Heart right ventricle (tissue), 16 donors: Measurements from ENCODE around the gene FAM200C. TPM values are rescaled to one million over a fixed set of nuclear protein-coding genes. Genes with fewer than 3 reads are reported as not detected.

Source experiments
- ATAC-seq, 8 donors: fragments of 200-7000 bp; cut with Tn5 transposase; one replicate each; pipeline ENCODE4 v1.9.1; 2020; ENCODE audit warnings: mild to moderate bottlenecking in 8 of 8, moderate library complexity in 8 of 8, moderate number of reproducible peaks in 1 of 8
- DNase-seq, 2 donors: peaks; one replicate each; pipeline ENCODE4 v3.0.0-alpha.2; 2020
- H3K27ac ChIP-seq, 10 donors: fragments of 200-600 bp; sonication (generic) in 2 of 10; one replicate each; pipeline versions ENCODE4 v1.5.0 to v1.8.0; 2020 to 2022; ENCODE audit warnings: mild to moderate bottlenecking in 3 of 10
- H3K27me3 ChIP-seq, 7 donors: fragments of 200-600 bp; one replicate each; pipeline ENCODE4 v1.8.0; 2021 to 2022; ENCODE audit warnings: mild to moderate bottlenecking in 2 of 7
- H3K36me3 ChIP-seq, 9 donors: fragments of 200-600 bp; sonication (generic) in 1 of 9; one replicate each; pipeline versions ENCODE4 v1.5.0 to v1.8.0; 2020 to 2022; ENCODE audit warnings: mild to moderate bottlenecking in 2 of 9
- H3K4me1 ChIP-seq, 9 donors: fragments of 200-600 bp; sonication (generic) in 1 of 9; one replicate each; pipeline versions ENCODE4 v1.5.0 to v1.8.0; 2020 to 2022; ENCODE audit warnings: mild to moderate bottlenecking in 4 of 9
- H3K4me3 ChIP-seq, 10 donors: fragments of 200-600 bp; sonication (generic) in 2 of 10; one replicate each; pipeline versions ENCODE4 v1.5.0 to v1.8.0; 2020 to 2022; ENCODE audit warnings: mild to moderate bottlenecking in 7 of 10, moderate library complexity in 2 of 10
- H3K9me3 ChIP-seq, 11 donors: fragments of 200-600 bp in 10 of 11; sonication (generic) in 2 of 11; one replicate each; pipeline versions ENCODE4 v1.5.0 to v1.8.0; 2013 to 2022; ENCODE audit warnings: mild to moderate bottlenecking in 2 of 11, control low read depth in 1 of 11, moderate library complexity in 1 of 11
- WGBS, 2 donors: extraction: QIAGEN DNeasy Blood & Tissue Kit; methylation state at CpG; one replicate each; pipeline ENCODE4 v1.1.7; 2013; ENCODE audit warnings: inconsistent platforms in 1 of 2; 5-methylcytosine and 5-hydroxymethylcytosine counted together
- intact Hi-C, 10 donors: fragments of 100-400 bp; cut with DNase I; formaldehyde crosslinking; loops; one replicate each; pipeline versions ENCODE4 v1.11.1 to v1.14.2; 2022
- polyA plus RNA-seq, 2 donors: library from polyadenylated mRNA; stranded (reverse); fragments of 200-250 nt; gene quantifications; one replicate each; pipeline ENCODE4 v1.2.3, GENCODE V29; 2013
- total RNA-seq, 10 donors: library from RNA; stranded (reverse); fragmentation: NEBNext Ultra II Directional in 3 of 10; extraction: Animal tissue kit (Norgen Biotek cat#: 25700) in 3 of 10; gene quantifications; one replicate each; pipeline versions ENCODE4 v1.2.1 to v1.2.4, GENCODE V29; 2021 to 2023
- TF ChIP-seq, protein P1 (sequence below), 9 donors: fragments of 200-600 bp; sonication (generic) in 2 of 9; IDR thresholded peaks; one replicate each; pipeline versions ENCODE4 v1.5.0 to v1.8.0; 2021 to 2022; ENCODE audit warnings: antibody characterized with exemption in 9 of 9, mild to moderate bottlenecking in 5 of 9, moderate library complexity in 1 of 9
- donor health status: Arrhythmogenic right ventricular cardiomyopathy.
- donor health status: ischemic (EF 13 %, LVEDD 7.1; RV severe dilation, severe dysfunction).
- donor health status: healthy with polysubstance abuse.
- donor health status: DM: no; HTN: yes; CAD: no.
- donor health status: DM: no; HTN: no; CAD: no.
- donor health status: ischemic (EF 25% LVEDD 6.9; RV normal size, moderate dysfunction).
- donor health status: ischemic (EF 25% LVEDD 5.7; RV mildly dilated, moderate dysfunction).
- donor health status: healthy.
- donor health status: DM: yes; HTN: yes; CAD: no.
- donor health status: Ischemic cardiomyopathy.
- donor health status: ischemic (EF 35%, LVEDD 5.7; RV mildly dilated, moderate dysfunction).
- donor health status: nonischemic (EF 11% LVEDD 7.7; RV severe dilation, severe dysfunction).
- donor health status: DM: yes; HTN: yes; CAD: no.
- donor health status: PGD.
- donor health status: ischemic (EF 29% LVEDD 5.4; RV normal size, mild dysfunction).
- donor health status: nonischemic (EF 23%, LVEDD 6.1; RV moderate dilation, normal function).

The FAM200C gene
- total and polyA plus RNA-seq, 12 donors, result 1.7 to 8.6 (median 3.6) TPM

DNA sequence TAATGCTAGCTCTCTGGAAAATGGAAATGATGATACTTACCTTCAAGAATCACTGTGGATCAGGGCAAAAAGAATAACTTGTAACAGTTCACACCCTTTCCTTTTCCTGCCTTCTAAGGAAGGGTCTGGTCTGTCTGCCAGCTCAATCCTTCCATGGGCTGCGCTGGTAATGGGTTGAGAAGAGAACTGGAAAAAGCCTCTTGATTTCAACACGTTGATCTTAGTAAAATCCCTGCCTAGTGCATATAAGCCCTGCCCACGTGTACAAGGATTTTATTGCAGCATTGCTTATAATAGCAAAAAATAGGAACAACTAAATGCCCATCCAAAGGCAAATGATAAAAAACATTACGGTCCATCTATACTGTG lies 49.9 kb downstream of the FAM200C start:
- H3K27ac ChIP-seq, result no peak overlapping the region
- WGBS, 2 donors, result 71 to 80% methylated on average over 4 of the region's 4 CpGs
- intact Hi-C loops, result loop anchor here in 4 of 10 donors (5.0 to 10.0 kb wide), 4 partner anchors 85 to 328 kb away; no protein-coding TSS in a partner anchor

DNA sequence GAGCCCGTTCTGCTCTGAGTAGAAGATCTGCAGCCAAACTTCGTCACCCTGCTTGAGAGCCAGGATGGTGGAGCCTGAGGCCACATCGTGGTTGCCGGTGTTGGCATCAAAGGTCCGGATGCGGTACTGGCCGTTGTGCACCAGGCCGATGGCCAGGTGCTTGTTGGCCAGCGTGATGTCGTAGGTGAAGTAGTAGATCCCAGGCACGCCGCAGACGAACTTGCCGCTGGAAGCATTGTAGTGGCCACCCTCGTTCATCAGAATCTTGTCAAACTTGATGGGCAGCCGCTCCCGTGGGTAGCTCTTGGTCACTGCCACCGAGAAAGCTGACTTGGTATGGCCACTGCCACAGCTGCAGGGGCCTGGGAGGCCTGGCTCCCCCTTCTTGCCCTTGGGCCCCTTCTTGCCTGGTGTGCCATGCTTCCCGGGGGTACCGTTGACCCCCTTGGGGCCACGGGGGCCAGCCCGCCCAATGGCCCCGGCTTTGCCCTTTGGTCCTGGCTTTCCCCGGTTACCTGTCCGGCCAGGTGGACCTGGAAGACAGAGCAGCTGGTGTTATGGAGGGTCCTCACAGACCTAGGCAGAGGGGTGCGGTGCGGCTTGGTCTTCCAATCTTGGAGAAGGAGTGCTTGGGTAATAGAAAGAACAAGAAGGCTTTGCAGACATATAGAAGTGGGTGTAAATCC lies 50.5 kb downstream of the FAM200C start:
- Histone ChIP-seq H3K27me3 (no peaks in the 10 kb centered on the region), H3K27ac (no peak overlapping the region), H3K9me3 (no peaks in the 10 kb centered on the region), H3K4me1 (peaks cover 0 to 19% (median 0%) of the 10 kb centered on the region in 9 donors), H3K4me3 (no peak overlapping the region), H3K36me3 (peaks cover 0 to 9% (median 0%) of the 10 kb centered on the region in 9 donors)
- TF ChIP-seq, protein P1, sequence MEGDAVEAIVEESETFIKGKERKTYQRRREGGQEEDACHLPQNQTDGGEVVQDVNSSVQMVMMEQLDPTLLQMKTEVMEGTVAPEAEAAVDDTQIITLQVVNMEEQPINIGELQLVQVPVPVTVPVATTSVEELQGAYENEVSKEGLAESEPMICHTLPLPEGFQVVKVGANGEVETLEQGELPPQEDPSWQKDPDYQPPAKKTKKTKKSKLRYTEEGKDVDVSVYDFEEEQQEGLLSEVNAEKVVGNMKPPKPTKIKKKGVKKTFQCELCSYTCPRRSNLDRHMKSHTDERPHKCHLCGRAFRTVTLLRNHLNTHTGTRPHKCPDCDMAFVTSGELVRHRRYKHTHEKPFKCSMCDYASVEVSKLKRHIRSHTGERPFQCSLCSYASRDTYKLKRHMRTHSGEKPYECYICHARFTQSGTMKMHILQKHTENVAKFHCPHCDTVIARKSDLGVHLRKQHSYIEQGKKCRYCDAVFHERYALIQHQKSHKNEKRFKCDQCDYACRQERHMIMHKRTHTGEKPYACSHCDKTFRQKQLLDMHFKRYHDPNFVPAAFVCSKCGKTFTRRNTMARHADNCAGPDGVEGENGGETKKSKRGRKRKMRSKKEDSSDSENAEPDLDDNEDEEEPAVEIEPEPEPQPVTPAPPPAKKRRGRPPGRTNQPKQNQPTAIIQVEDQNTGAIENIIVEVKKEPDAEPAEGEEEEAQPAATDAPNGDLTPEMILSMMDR (IDR thresholded peaks at IDR 0.05), result no peak
- WGBS, 2 donors, result 96 to 98% methylated on average over 27 of the region's 27 CpGs
- no peak for DNase-seq
- no peak for ATAC-seq
- intact Hi-C loops, result loop anchor here in 4 of 10 donors (5.0 to 10.0 kb wide), 4 partner anchors 85 to 327 kb away; no protein-coding TSS in a partner anchor

More for the DNA sequence above, 49.9 kb downstream of the FAM200C start:
- Histone ChIP-seq H3K27me3 (no peaks in the 10 kb centered on the region), H3K9me3 (no peaks in the 10 kb centered on the region), H3K4me3 (no peak overlapping the region), H3K4me1 (peaks cover 0 to 18% (median 0%) of the 10 kb centered on the region in 9 donors), H3K36me3 (peaks cover 0 to 9% (median 0%) of the 10 kb centered on the region in 9 donors)
- TF ChIP-seq, protein P1 (IDR thresholded peaks at IDR 0.05), result no peak
- DNase-seq, result no peak
- ATAC-seq, result no peak

DNA sequence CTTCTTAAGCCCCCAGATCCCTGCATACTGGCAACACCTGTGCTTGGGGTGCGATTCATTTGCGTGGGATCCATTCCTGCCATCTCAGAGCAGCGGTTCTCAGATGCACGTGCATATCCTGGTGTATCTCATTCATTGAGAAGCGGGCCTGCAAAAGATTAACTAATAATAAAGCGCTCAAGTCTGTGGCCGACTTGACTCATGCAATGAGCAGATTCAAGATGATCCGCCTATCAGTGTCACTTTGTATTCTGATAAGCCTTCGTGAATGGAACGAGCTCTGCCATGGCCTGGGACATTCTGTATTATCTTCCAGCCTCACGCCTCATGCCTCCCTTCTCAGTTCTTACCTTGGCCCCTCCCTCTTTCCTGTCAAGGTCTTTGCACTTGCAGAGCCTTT lies 51.8 kb downstream of the FAM200C start:
- no peak overlapping the region for H3K27ac ChIP-seq
- H3K27me3 ChIP-seq, result no peaks in the 10 kb centered on the region
- TF ChIP-seq, protein P1 (IDR thresholded peaks at IDR 0.05), result no peak
- peaks cover 0 to 9% (median 0%) of the 10 kb centered on the region in 9 donors for H3K36me3 ChIP-seq
- no peak for DNase-seq
- no peak for ATAC-seq
- no peaks in the 10 kb centered on the region for H3K9me3 ChIP-seq
- peaks cover 0 to 17% (median 0%) of the 10 kb centered on the region in 9 donors for H3K4me1 ChIP-seq
- no peak overlapping the region for H3K4me3 ChIP-seq
- 71 to 75% methylated on average over 11 of the region's 11 CpGs for WGBS, 2 donors
- intact Hi-C loops, result loop anchor here in 4 of 10 donors (5.0 to 10.0 kb wide), 4 partner anchors 83 to 326 kb away; no protein-coding TSS in a partner anchor

DNA sequence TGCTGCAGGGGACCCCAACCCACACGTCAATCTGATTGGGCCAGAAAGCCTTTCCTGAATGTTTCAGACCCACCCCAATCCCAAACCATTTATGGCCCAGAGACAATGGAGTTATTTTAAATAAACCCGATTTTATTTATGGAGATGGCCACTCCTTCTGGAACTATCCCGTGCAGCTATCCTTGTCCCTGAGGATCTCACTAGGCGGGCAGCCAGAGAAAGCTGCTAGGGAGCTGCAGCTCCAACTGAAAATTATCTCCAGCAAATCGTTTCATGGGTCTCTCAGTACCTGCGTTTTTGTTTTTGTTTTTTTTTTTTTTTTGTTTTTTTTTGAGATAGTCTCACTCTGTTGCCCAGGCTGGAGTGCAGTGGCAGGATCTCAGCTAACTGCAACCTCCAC lies 52.4 kb downstream of the FAM200C start:
- ATAC-seq, result no peak

More for the DNA sequence above, 52.4 kb downstream of the FAM200C start:
- 50 to 58% methylated on average over 6 of the region's 6 CpGs for WGBS, 2 donors
- Histone ChIP-seq H3K4me3 (no peak overlapping the region), H3K9me3 (no peaks in the 10 kb centered on the region), H3K36me3 (peaks cover 0 to 7% (median 0%) of the 10 kb centered on the region in 9 donors), H3K4me1 (peaks cover 0 to 17% (median 0%) of the 10 kb centered on the region in 9 donors), H3K27ac (no peak overlapping the region), H3K27me3 (no peaks in the 10 kb centered on the region)
- TF ChIP-seq, protein P1 (IDR thresholded peaks at IDR 0.05), result no peak
- intact Hi-C loops, result loop anchor here in 4 of 10 donors (5.0 to 10.0 kb wide), 4 partner anchors 83 to 325 kb away; no protein-coding TSS in a partner anchor
- DNase-seq, result peak; percentile 36 to 50

Other genes starting within 250 kb of the FAM200C start
- 1 to 10 TPM in 9 of 10 donors, under 1 TPM in 1; 0.88 to 5.2 (median 1.4) TPM for gene FABP6, start 170.5 kb downstream of the FAM200C start, total RNA-seq
- gene FABP6, start 170.5 kb downstream of the FAM200C start, polyA plus RNA-seq, result 1 to 10 TPM in 1 of 2 donors, under 1 TPM in 1; 0.13 to 5.9 TPM
- gene CCNJL, start 87.5 kb downstream of the FAM200C start, total RNA-seq, result 10 to 100 TPM in 3 of 10 donors, 1 to 10 TPM in 7; 4.5 to 20.8 (median 7.0) TPM
- 1 to 10 TPM; 2.9 to 5.1 TPM for gene CCNJL, start 87.5 kb downstream of the FAM200C start, polyA plus RNA-seq
- 1 to 10 TPM in 6 of 10 donors, under 1 TPM in 4; 0.40 to 1.6 (median 1.1) TPM for gene C1QTNF2, start 29.4 kb downstream of the FAM200C start, total RNA-seq
- 1 to 10 TPM in 1 of 2 donors, under 1 TPM in 1; 0.97 to 1.5 TPM for gene C1QTNF2, start 29.4 kb downstream of the FAM200C start, polyA plus RNA-seq
- 10 to 100 TPM; 32.7 to 62.4 (median 44.3) TPM for gene SLU7, start 19.0 kb upstream of the FAM200C start, total RNA-seq
- gene SLU7, start 19.0 kb upstream of the FAM200C start, polyA plus RNA-seq, result 10 to 100 TPM; 19.2 to 38.4 TPM
- 10 to 100 TPM in 1 of 10 donors, 1 to 10 TPM in 4, under 1 TPM in 4, not detected in 1; 0.32 to 17.5 (median 1.4) TPM for gene PTTG1, start 21.8 kb upstream of the FAM200C start, total RNA-seq
- 1 to 10 TPM; 2.6 to 8.7 TPM for gene PTTG1, start 21.8 kb upstream of the FAM200C start, polyA plus RNA-seq